Measurements from ENCODE around the gene MGLL. TPM values are rescaled to one million over a fixed set of nuclear protein-coding genes. Genes with fewer than 3 reads are reported as not detected.

The MGLL gene
- total RNA-seq, 1 experiment from 2014 or later: 12.6 TPM

GRCh38 chr3:127736801-127737539 is 85.3 kb downstream of the MGLL start:
- TF ChIP-seq CTCF (IDR thresholded peaks at IDR 0.05; ENCODE audit: unreplicated experiment): no peak

GRCh38 chr3:127735767-127736693 is 86.3 kb downstream of the MGLL start:
- POLR2A ChIA-PET: interaction anchor here (0.7 to 1.4 kb wide), 8 partner anchors 9 to 85 kb away, joined by 3 to 6 read pairs (median 3); no protein-coding TSS in a partner anchor
- BruUV-seq (replicated peaks): no TSS peak
- H3K4me1 Mint-ChIP-seq (ENCODE audit: insufficient read depth, unreplicated experiment): peaks cover 19% of the 10 kb centered on the region
- TF ChIP-seq CTCF (IDR thresholded peaks at IDR 0.05; ENCODE audit: unreplicated experiment): no peak
- H3K27ac Mint-ChIP-seq (ENCODE audit: low read depth, unreplicated experiment): peak overlapping the region; percentile 57
- CTCF ChIA-PET: interaction anchor here (0.6 to 1.2 kb wide), 4 partner anchors 11 to 321 kb away, joined by 3 to 4 read pairs (median 3); no protein-coding TSS in a partner anchor
- H3K4me3 Mint-ChIP-seq (ENCODE audit: unreplicated experiment): no peak overlapping the region
- H3K36me3 Mint-ChIP-seq (ENCODE audit: insufficient read depth, unreplicated experiment): no peaks in the 10 kb centered on the region
- intact Hi-C loops (cut with micrococcal nuclease): no loop called here
- no peaks in the 10 kb centered on the region for H3K27me3 Mint-ChIP-seq (ENCODE audit: insufficient read depth, unreplicated experiment)
- peak; percentile 68 for DNase-seq (ENCODE audit: unreplicated experiment)
- no peaks in the 10 kb centered on the region for H3K9me3 Mint-ChIP-seq (ENCODE audit: unreplicated experiment)

More at GRCh38 chr3:127736801-127737539, 85.3 kb downstream of the MGLL start:
- H3K9me3 Mint-ChIP-seq (ENCODE audit: unreplicated experiment): no peaks in the 10 kb centered on the region
- H3K27me3 Mint-ChIP-seq (ENCODE audit: insufficient read depth, unreplicated experiment): no peaks in the 10 kb centered on the region
- CTCF ChIA-PET: interaction anchor here (0.6 to 1.2 kb wide), 2 partner anchors 32 to 322 kb away, joined by 3 read pairs; no protein-coding TSS in a partner anchor
- intact Hi-C loops (cut with micrococcal nuclease): no loop called here
- no peak overlapping the region for H3K4me3 Mint-ChIP-seq (ENCODE audit: unreplicated experiment)
- no peaks in the 10 kb centered on the region for H3K36me3 Mint-ChIP-seq (ENCODE audit: insufficient read depth, unreplicated experiment)
- POLR2A ChIA-PET: interaction anchor here (1.0 kb wide), 2 partner anchors 81 to 84 kb away, joined by 3 to 6 read pairs; no protein-coding TSS in a partner anchor
- no peak for DNase-seq (ENCODE audit: unreplicated experiment)
- BruUV-seq (replicated peaks): no TSS peak
- peaks cover 19% of the 10 kb centered on the region for H3K4me1 Mint-ChIP-seq (ENCODE audit: insufficient read depth, unreplicated experiment)
- no peak overlapping the region for H3K27ac Mint-ChIP-seq (ENCODE audit: low read depth, unreplicated experiment)

GRCh38 chr3:127734754-127735473 is 87.4 kb downstream of the MGLL start:
- H3K27ac Mint-ChIP-seq (ENCODE audit: low read depth, unreplicated experiment): peak overlapping the region; percentile 57
- no peak for TF ChIP-seq CTCF (IDR thresholded peaks at IDR 0.05; ENCODE audit: unreplicated experiment)
- intact Hi-C loops (cut with micrococcal nuclease): no loop called here
- peaks cover 19% of the 10 kb centered on the region for H3K4me1 Mint-ChIP-seq (ENCODE audit: insufficient read depth, unreplicated experiment)
- H3K27me3 Mint-ChIP-seq (ENCODE audit: insufficient read depth, unreplicated experiment): no peaks in the 10 kb centered on the region
- no peaks in the 10 kb centered on the region for H3K36me3 Mint-ChIP-seq (ENCODE audit: insufficient read depth, unreplicated experiment)
- H3K4me3 Mint-ChIP-seq (ENCODE audit: unreplicated experiment): no peak overlapping the region
- POLR2A ChIA-PET: interaction anchor here (0.7 to 1.4 kb wide), 2 partner anchors 8 to 35 kb away, joined by 3 to 6 read pairs; no protein-coding TSS in a partner anchor
- DNase-seq (ENCODE audit: unreplicated experiment): peak; percentile 68
- CTCF ChIA-PET: interaction anchor here (1.0 kb wide), 2 partner anchors 12 to 39 kb away, joined by 3 to 4 read pairs; no protein-coding TSS in a partner anchor
- H3K9me3 Mint-ChIP-seq (ENCODE audit: unreplicated experiment): no peaks in the 10 kb centered on the region
- BruUV-seq (replicated peaks): no TSS peak

Measured in MCF 10A (cell line).